GM20000 (cell line): Measurements from ENCODE around the gene RRP8.

Source experiments
- DNase-seq: peaks from one replicate; pipeline ENCODE4 v3.0.0; 2012; ENCODE audit warnings: low spot score
- TF ChIP-seq, protein P1 (sequence below): IDR thresholded peaks from 2 replicates; pipeline ENCODE4 v1.5.1; 2012; ENCODE audit warnings: mild to moderate bottlenecking, control low read depth; ENCODE audit errors: extremely low read depth, missing control alignments

Gene RRP8

DNA sequence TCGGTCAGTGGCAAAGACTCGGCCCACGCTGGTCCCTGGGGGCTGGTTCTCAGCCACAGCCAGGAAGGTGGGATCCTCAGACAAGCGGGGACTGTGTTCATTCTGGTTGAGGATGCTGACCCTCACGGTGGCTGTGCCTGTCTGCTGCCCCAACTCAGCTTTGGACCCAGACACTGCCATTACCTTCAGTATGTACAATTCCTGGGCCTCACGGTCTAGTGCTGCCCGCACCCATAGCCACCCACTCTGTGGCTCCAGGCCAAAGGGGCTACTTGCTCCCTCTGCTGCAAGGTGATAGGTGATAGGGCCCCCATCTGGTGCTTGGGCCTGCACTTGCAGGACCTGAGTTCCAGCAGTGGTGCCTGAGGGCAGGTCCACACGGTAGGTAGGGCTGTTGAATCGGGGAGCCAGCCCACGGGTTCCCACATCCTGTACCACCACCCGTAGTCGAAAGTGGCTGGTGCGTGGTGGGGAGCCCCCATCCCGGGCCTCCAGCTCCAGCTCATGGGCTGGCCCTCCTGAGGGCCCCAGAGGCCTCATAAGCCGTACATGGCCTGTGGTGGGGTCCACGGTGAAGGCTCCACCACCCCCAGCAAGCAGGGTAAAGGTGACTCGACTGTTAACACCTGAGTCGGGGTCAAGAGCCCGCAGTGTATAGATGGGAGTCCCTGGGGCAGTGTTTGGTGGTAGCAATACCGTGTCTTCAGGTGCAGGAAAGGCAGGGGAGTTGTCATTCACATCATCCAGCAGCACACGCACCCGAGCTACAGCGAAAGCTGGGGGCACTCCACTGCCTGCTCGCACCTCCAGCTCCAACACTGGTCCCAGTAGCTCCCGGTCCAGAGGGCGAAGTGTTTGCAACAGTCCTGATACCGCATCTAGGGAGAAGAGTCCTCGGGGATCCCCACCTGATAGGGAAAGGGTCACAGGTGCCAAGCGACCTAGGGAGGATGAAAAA, 29.0 kb upstream of the RRP8 start:
- TF ChIP-seq, protein P1, sequence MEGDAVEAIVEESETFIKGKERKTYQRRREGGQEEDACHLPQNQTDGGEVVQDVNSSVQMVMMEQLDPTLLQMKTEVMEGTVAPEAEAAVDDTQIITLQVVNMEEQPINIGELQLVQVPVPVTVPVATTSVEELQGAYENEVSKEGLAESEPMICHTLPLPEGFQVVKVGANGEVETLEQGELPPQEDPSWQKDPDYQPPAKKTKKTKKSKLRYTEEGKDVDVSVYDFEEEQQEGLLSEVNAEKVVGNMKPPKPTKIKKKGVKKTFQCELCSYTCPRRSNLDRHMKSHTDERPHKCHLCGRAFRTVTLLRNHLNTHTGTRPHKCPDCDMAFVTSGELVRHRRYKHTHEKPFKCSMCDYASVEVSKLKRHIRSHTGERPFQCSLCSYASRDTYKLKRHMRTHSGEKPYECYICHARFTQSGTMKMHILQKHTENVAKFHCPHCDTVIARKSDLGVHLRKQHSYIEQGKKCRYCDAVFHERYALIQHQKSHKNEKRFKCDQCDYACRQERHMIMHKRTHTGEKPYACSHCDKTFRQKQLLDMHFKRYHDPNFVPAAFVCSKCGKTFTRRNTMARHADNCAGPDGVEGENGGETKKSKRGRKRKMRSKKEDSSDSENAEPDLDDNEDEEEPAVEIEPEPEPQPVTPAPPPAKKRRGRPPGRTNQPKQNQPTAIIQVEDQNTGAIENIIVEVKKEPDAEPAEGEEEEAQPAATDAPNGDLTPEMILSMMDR = no peak
- no peak for DNase-seq

DNA sequence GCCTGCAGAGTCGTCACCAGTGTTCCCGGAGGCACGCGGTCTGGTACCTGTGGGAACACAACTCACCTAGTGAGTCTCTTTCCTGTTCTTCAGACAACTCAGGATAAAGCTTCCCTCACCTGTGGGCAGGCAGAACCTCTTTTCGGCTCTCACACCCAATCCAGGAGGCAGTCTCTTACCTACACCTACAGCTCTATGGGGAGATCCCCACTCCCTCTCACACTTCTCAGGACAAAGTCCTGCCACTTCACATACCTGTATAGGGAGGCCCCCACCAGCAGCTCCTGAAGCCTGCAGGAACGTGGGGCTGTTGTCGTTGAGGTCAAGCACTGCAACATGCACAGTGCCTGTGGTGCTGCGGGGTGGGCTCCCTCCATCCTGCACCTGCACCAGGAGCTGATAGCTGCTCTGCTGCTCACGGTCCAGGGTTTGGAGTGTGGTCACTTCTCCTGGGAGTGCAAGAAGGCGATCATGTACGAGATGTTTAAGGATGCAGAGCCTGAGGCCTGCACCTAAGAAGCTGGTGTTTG, 28.0 kb upstream of the RRP8 start:
- no peak for DNase-seq
- TF ChIP-seq, protein P1 = no peak

DNA sequence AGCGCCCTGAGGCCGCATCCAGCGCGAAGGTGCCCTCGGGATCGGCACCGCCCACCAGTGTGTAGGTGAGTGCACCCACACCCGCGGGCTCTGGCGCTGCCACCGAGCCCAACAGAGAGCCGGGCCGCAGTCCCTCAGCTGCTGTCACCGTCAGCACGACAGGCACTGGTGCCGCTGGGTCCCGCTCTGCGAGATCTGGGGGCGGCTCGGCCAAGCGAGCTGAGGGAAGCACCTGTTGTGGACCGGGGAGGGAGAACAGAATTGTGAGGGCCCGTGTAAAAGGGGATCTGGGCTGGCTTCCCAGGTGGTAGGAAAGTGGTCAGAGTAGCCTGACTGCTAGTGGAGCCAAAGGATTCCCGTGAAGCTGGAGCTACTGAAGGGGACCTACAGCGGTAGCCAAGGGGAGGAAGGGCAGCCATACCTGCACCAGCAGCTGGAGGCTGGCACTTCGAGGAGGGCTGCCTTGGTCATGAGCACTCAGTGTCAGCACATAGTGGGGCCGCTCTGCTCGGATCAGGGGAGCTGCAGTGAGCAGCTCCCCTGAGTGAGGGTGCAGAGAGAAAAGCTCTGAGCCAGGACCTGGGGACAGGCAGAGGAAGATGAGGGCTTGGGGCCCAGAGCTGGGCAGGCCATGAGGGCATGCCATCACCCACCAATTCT, 27.3 kb upstream of the RRP8 start:
- TF ChIP-seq, protein P1 = no peak
- DNase-seq = no peak

DNA sequence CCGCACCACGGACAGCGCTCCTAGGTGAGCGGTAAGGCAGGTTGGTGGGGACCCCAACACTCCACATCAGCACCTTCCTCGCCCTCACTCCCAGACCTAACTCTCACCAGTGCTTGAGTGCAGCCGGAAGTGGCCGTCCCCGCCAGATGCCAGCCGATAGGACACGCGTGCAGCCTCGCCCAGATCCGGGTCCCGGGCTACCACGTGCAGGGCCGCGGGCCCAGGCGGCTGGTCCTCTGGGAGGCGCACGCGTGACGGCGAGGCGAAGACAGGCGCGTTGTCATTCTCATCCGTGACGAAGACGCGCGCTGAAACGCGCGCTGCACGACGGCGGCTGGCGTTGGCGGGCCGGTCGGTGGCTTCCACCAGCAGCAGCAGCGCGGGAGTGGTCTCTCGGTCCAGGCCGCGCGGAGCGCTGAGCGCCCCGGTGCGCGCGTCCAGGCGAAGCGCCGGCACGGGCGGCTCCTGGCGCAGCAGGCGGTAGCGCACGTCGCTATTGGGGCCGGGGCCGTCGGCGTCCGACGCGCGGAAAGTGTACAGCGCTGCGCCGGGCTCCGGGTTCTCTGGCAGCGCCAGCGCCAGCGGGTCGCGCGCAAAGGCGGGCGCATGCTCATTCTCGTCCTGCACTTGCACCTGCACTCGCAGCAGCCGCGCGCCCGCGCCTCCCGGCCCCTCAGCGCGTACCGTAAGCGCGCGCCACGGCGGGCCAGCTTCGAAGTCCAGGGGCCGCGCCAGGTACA, 26.6 kb upstream of the RRP8 start:
- TF ChIP-seq, protein P1 = no peak

DNA sequence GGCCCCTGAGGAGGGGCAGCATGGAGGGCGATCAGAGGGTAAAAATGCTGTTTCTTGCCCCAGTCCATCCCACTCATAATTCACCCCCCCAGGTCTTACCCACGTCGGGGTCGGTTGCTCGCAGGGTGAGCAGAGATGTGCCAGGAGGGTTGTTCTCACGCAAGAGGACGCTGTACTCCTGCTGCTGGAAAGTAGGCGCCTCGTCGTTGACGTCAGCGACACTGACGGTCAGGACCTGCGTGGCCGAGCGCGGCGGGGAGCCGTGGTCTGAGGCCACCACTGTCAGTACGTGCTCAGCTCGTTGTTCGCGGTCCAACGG, 26.1 kb upstream of the RRP8 start:
- DNase-seq = no peak
- TF ChIP-seq, protein P1 = no peak

More for the DNA sequence above, 26.6 kb upstream of the RRP8 start:
- DNase-seq = no peak

DNA sequence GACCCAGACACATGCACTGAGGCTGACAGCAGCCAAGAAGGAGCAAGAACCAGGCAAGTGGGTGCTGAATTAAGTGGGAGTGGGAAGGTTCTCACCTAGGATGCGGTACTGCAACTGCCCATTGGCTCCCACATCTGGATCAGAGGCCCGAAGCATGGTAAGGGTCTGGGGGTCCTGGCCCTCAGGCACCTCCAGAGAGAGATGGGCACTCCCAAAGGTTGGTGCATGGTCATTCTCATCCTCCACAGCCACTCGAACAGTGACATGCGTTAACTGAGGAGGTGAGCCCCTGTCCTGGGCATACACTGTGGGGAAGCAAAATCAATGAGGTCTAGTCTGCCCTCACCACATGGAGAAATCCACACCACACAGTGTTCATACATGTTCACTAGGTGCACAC, 25.1 kb upstream of the RRP8 start:
- TF ChIP-seq, protein P1 = no peak
- DNase-seq = no peak

DNA sequence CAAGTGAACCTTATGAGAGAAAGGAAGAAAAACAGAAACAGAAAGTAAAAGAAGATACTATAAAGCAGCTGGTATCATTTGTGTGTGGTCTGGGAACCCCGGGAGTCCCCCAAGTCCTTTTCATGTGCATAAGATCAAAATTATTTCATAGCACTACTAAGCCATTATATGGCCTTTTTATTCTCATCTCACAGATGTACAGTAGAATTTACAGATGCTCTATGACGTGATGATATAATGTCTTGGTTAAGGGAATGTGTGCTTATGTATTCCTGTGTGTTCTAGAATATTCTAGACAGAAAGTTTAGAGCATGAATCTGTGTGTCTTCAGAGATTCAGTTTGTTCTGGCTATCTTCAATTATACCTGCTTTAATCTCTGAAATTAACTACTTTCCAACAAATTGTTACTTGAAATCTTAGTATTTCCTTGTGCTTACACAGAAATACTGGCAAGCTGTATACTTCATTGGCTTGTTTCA, 24.4 kb upstream of the RRP8 start:
- TF ChIP-seq, protein P1 = no peak
- DNase-seq = peak; percentile 83
